Upper lobe of right lung (tissue), 1 donor: ENCODE results near the gene SERTAD3. TPM values are rescaled to one million over a fixed set of nuclear protein-coding genes. Genes with fewer than 3 reads are reported as not detected.
A peak's percentile ranks its signal among the peaks of the same experiment; 100 is the strongest.

Experiments
- ATAC-seq: fragments of 200-7000 bp; cut with Tn5 transposase; one replicate; pipeline ENCODE4 v1.9.1; 2020; ENCODE audit warnings: mild to moderate bottlenecking, moderate library complexity
- DNase-seq: peaks from one replicate; pipeline ENCODE4 v3.0.0-alpha.2; 2020
- H3K27ac ChIP-seq: fragments of 200-600 bp; one replicate; pipeline ENCODE4 v1.8.0; 2022
- H3K27me3 ChIP-seq: fragments of 200-600 bp; one replicate; pipeline ENCODE4 v1.8.0; 2022; ENCODE audit warnings: mild to moderate bottlenecking
- H3K36me3 ChIP-seq: fragments of 200-600 bp; one replicate; pipeline ENCODE4 v1.8.0; 2022
- H3K4me1 ChIP-seq: fragments of 200-600 bp; one replicate; pipeline ENCODE4 v1.8.0; 2022
- H3K4me3 ChIP-seq: fragments of 200-600 bp; one replicate; pipeline ENCODE4 v1.8.0; 2022; ENCODE audit warnings: mild to moderate bottlenecking
- H3K9me3 ChIP-seq: fragments of 200-600 bp; one replicate; pipeline ENCODE4 v1.8.0; 2022
- intact Hi-C: fragments of 100-400 bp; cut with DNase I; formaldehyde crosslinking; loops from one replicate; pipeline ENCODE4 v1.11.0; 2022
- total RNA-seq: library from RNA; stranded (reverse); fragmentation: NEBNext Ultra II Directional; extraction: Animal tissue kit (Norgen Biotek cat#: 25700); gene quantifications from one replicate; pipeline ENCODE4 v1.2.1, GENCODE V29; 2021
- TF ChIP-seq, protein P1 (sequence below): fragments of 200-600 bp; IDR thresholded peaks from one replicate; pipeline ENCODE4 v1.8.0; 2022; ENCODE audit warnings: antibody characterized with exemption
- donor health status: DM: no; HTN: yes; CAD: no; lungs with severe emphysema.

Gene SERTAD3
- total RNA-seq, 1 donor from 2014 or later = 32.6 TPM

GRCh38 chr19:40420766-40421765 is 23.1 kb downstream of the SERTAD3 start:
- Histone ChIP-seq H3K27me3 (no peaks in the 10 kb centered on the region), H3K4me3 (peak overlapping the region; percentile 76), H3K9me3 (no peaks in the 10 kb centered on the region), H3K4me1 (peaks cover 63% of the 10 kb centered on the region), H3K27ac (peak overlapping the region; percentile 99), H3K36me3 (peaks cover 13% of the 10 kb centered on the region)
- ATAC-seq = peak; percentile 86
- intact Hi-C loops = no loop called here
- TF ChIP-seq, protein P1, sequence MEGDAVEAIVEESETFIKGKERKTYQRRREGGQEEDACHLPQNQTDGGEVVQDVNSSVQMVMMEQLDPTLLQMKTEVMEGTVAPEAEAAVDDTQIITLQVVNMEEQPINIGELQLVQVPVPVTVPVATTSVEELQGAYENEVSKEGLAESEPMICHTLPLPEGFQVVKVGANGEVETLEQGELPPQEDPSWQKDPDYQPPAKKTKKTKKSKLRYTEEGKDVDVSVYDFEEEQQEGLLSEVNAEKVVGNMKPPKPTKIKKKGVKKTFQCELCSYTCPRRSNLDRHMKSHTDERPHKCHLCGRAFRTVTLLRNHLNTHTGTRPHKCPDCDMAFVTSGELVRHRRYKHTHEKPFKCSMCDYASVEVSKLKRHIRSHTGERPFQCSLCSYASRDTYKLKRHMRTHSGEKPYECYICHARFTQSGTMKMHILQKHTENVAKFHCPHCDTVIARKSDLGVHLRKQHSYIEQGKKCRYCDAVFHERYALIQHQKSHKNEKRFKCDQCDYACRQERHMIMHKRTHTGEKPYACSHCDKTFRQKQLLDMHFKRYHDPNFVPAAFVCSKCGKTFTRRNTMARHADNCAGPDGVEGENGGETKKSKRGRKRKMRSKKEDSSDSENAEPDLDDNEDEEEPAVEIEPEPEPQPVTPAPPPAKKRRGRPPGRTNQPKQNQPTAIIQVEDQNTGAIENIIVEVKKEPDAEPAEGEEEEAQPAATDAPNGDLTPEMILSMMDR = peak; percentile 80
- peak; percentile 97 for DNase-seq

- no peak for DNase-seq
- Histone ChIP-seq H3K9me3 (no peaks in the 10 kb centered on the region), H3K36me3 (peaks cover 13% of the 10 kb centered on the region), H3K27me3 (no peaks in the 10 kb centered on the region), H3K4me1 (peaks cover 69% of the 10 kb centered on the region), H3K27ac (peak overlapping the region; percentile 99), H3K4me3 (peak overlapping the region; percentile 76)
- TF ChIP-seq, protein P1 = no peak
- intact Hi-C loops = no loop called here
- no peak for ATAC-seq
Measured at GRCh38 chr19:40420451-40420765, 23.7 kb downstream of the SERTAD3 start.

DNA sequence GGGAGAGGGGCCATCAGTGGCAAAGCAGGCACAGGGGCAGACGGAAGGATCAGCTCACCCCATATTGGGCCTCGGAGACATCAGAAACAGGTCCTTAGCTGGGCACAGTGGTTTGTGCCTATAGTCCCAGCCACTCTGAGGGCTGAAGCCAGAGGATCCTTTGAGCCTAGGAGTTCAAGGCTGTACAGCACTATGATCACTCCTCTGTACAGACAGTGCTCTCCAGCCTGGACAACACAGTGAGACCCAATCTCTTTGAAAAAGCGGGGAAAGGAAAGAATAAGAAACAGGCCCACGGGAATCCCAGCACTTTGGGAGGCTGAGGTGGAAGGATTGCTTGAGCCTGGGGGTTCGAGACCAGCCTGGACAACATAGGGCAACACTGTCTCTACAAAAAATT is 24.4 kb downstream of the SERTAD3 start:
- DNase-seq (no peak), ATAC-seq (no peak)
- TF ChIP-seq, protein P1 = no peak
- no peaks in the 10 kb centered on the region for H3K9me3 ChIP-seq
- H3K36me3 ChIP-seq = peaks cover 13% of the 10 kb centered on the region
- H3K4me3 ChIP-seq = no peak overlapping the region
- H3K27ac ChIP-seq = peak overlapping the region; percentile 99
- no peaks in the 10 kb centered on the region for H3K27me3 ChIP-seq
- peaks cover 74% of the 10 kb centered on the region for H3K4me1 ChIP-seq
- intact Hi-C loops = no loop called here

- H3K4me3 ChIP-seq = no peak overlapping the region
- intact Hi-C loops = no loop called here
- DNase-seq (no peak), ATAC-seq (no peak)
- H3K36me3 ChIP-seq = peaks cover 13% of the 10 kb centered on the region
- no peaks in the 10 kb centered on the region for H3K27me3 ChIP-seq
- H3K4me1 ChIP-seq = peaks cover 73% of the 10 kb centered on the region
- no peak overlapping the region for H3K27ac ChIP-seq
- no peaks in the 10 kb centered on the region for H3K9me3 ChIP-seq
- TF ChIP-seq, protein P1 = no peak
Measured at GRCh38 chr19:40419066-40419612, 25.0 kb downstream of the SERTAD3 start.

GRCh38 chr19:40418040-40418439 is 26.1 kb downstream of the SERTAD3 start:
- TF ChIP-seq, protein P1 = no peak
- peak overlapping the region; percentile 82 for H3K27ac ChIP-seq
- no peak overlapping the region for H3K4me3 ChIP-seq
- H3K27me3 ChIP-seq = no peaks in the 10 kb centered on the region
- ATAC-seq (no peak), DNase-seq (no peak)
- H3K9me3 ChIP-seq = no peaks in the 10 kb centered on the region
- peaks cover 62% of the 10 kb centered on the region for H3K4me1 ChIP-seq
- intact Hi-C loops = no loop called here
- H3K36me3 ChIP-seq = peaks cover 11% of the 10 kb centered on the region
